Measurements from ENCODE around the gene OR10V1. TPM values are rescaled to one million over a fixed set of nuclear protein-coding genes. Genes with fewer than 3 reads are reported as not detected.

Gene OR10V1
- not detected in 2 replicates for polyA plus RNA-seq (2011; rRNA removed)
- polyA plus RNA-seq (2012; cell fraction: cytosol; rRNA removed), result not detected in 2 replicates
- polyA plus RNA-seq (2012; cell fraction: nucleus; rRNA removed), result not detected in 2 replicates
- not detected in 3 replicates for polyA plus RNA-seq (2017; fragmentation: RNase III; extraction: RNeasy Plus Mini Kit Qiagen cat#74134 plus additional on column Dnase treatment)
- polyA minus RNA-seq (2011; rRNA and poly(A)+ RNA removed), result not detected in 2 replicates

GRCh38 chr11:59713745-59714144 is at the start of gene OR10V1:
Gene OR10V1, minus strand, starts transcription at chr11:59713845. Its CDS starts 0 bp downstream, at chr11:59713845.
- H3K4me3 ChIP-seq, result no peak within 1 kb of the TSS
- WGBS (ENCODE audit: missing lambda C conversion rate), result 63% methylated on average over 2 of the region's 2 CpGs
- DNase-seq (ENCODE audit: low read depth in 1 of 2, low spot score in 1 of 2) (no peak), FAIRE-seq (no peak), ATAC-seq (no peak)
- H3K4me2 ChIP-seq, result no peak within 1 kb of the TSS
- CTCF ChIA-PET, result no interaction called here
- H3K27ac ChIP-seq, result no peak within 1 kb of the TSS
- no peaks in the 10 kb centered on the region for H3K9me3 ChIP-seq
- POLR2A ChIA-PET, result no interaction called here
- TF ChIP-seq TP53 (CRISPR knock-in tag; IDR thresholded peaks at IDR 0.05) (no peak), ESRRA (IDR thresholded peaks at IDR 0.05; ENCODE audit: borderline replicate concordance, low read length) (no peak), CTCF (IDR thresholded peaks at IDR 0.05) (no peak), SMC3 (IDR thresholded peaks at IDR 0.05) (no peak), HES2 (IDR thresholded peaks at IDR 0.05) (no peak), RAD21 (conservative IDR thresholded peaks at IDR 0.05 in 1 of 2, IDR thresholded peaks at IDR 0.05 in 1 of 2) (no peak), SREBF2 (IDR thresholded peaks at IDR 0.05) (no peak), CBX8 (IDR thresholded peaks at IDR 0.05) (no peak), USF2 (IDR thresholded peaks at IDR 0.05) (no peak), HOXA7 (CRISPR knock-in tag; IDR thresholded peaks at IDR 0.05) (no peak), FOSL2 (IDR thresholded peaks at IDR 0.05) (no peak), FOSL2 (CRISPR knock-in tag; IDR thresholded peaks at IDR 0.05) (no peak), HOXB13 (CRISPR knock-in tag; IDR thresholded peaks at IDR 0.05; ENCODE audit: low read depth) (no peak)
- H3K4me1 ChIP-seq, result peaks cover 5% of the 10 kb centered on the region; the same call in 1 of the 3 replicates

GRCh38 chr11:59761993-59762392 is 48.3 kb upstream of the OR10V1 start:
- CTCF ChIA-PET, result interaction anchor here (1.5 to 2.0 kb wide), 3 partner anchors 8 to 17 kb away, joined by 3 to 8 read pairs (median 6); no protein-coding TSS in a partner anchor
- FAIRE-seq, result no peak

More at GRCh38 chr11:59761993-59762392, 48.3 kb upstream of the OR10V1 start:
- TF ChIP-seq GATA3 (IDR thresholded peaks at IDR 0.05; ENCODE audit: borderline replicate concordance), result no peak
- TF ChIP-seq BCL3 (IDR thresholded peaks at IDR 0.05), result no peak
- TF ChIP-seq HOXB13 (CRISPR knock-in tag; IDR thresholded peaks at IDR 0.05; ENCODE audit: low read depth), result no peak
- no peak for TF ChIP-seq HDAC2 (IDR thresholded peaks at IDR 0.05)
- no peak for TF ChIP-seq HOXA7 (CRISPR knock-in tag; IDR thresholded peaks at IDR 0.05)
- TF ChIP-seq NFE2L2 (conservative IDR thresholded peaks at IDR 0.05; ENCODE audit: low read length), result no peak
- TF ChIP-seq USF2 (IDR thresholded peaks at IDR 0.05), result no peak
- no peak for TF ChIP-seq TP53 (CRISPR knock-in tag; IDR thresholded peaks at IDR 0.05)
- no peak for TF ChIP-seq KDM1A (IDR thresholded peaks at IDR 0.05; ENCODE audit: low read depth)
- TF ChIP-seq ZSCAN20 (CRISPR knock-in tag; IDR thresholded peaks at IDR 0.05), result no peak
- no peak for TF ChIP-seq CHD2 (IDR thresholded peaks at IDR 0.05; ENCODE audit: low read length, partially characterized antibody)
- Histone ChIP-seq H3K4me1 (peaks cover 11% of the 10 kb centered on the region), H3K9me3 (no peaks in the 10 kb centered on the region), H3K4me2 (no peak overlapping the region), H3K4me3 (no peak overlapping the region), H3K27ac (no peak overlapping the region)
- DNase-seq (ENCODE audit: low read depth in 1 of 2, low spot score in 1 of 2), result no peak
- 97% methylated on average over 6 of the region's 6 CpGs for WGBS (ENCODE audit: missing lambda C conversion rate)
- ATAC-seq, result no peak
- POLR2A ChIA-PET, result no interaction called here
